HG02884 (cell line): ENCODE measurements around the gene YEATS2.

Experiments
- ATAC-seq: cut with Tn5 transposase; IDR thresholded peaks from one replicate; pipeline ENCODE4 v1.9.1; 2021; ENCODE audit warnings: mild to moderate bottlenecking, moderate library complexity; ENCODE audit not compliant: unreplicated experiment

The YEATS2 gene

GRCh38 chr3:183828538-183828870 lies 130.9 kb downstream of the YEATS2 start:
- ATAC-seq = no peak

GRCh38 chr3:183829466-183829865 lies 131.9 kb downstream of the YEATS2 start:
- no peak for ATAC-seq

GRCh38 chr3:183830187-183830586 lies 132.6 kb downstream of the YEATS2 start:
- no peak for ATAC-seq

- no peak for ATAC-seq
Observed at GRCh38 chr3:183833516-183833915, 135.9 kb downstream of the YEATS2 start.

- no peak for ATAC-seq
Observed at GRCh38 chr3:183837390-183837789, 139.8 kb downstream of the YEATS2 start.

- no peak for ATAC-seq
Observed at GRCh38 chr3:183837894-183838293, 140.3 kb downstream of the YEATS2 start.

- no peak for ATAC-seq
Observed at GRCh38 chr3:183839751-183840150, 142.2 kb downstream of the YEATS2 start.

GRCh38 chr3:183844606-183845005 lies 147.0 kb downstream of the YEATS2 start:
- no peak for ATAC-seq

- no peak for ATAC-seq
Observed at GRCh38 chr3:183845090-183845489, 147.5 kb downstream of the YEATS2 start.

GRCh38 chr3:183845608-183846288 lies 148.2 kb downstream of the YEATS2 start:
- ATAC-seq = no peak

- ATAC-seq = no peak
Observed at GRCh38 chr3:183854318-183855035, 156.9 kb downstream of the YEATS2 start.

- ATAC-seq = no peak
Observed at GRCh38 chr3:183857863-183858262, 160.3 kb downstream of the YEATS2 start.
